ENCODE measurements around the gene HSPBP1. TPM values are rescaled to one million over a fixed set of nuclear protein-coding genes. Genes with fewer than 3 reads are reported as not detected.
A peak's percentile ranks its signal among the peaks of the same experiment; 100 is the strongest.

HSPBP1 gene
- total RNA-seq, 1 donor from 2014 or later = 29.0 TPM

DNA sequence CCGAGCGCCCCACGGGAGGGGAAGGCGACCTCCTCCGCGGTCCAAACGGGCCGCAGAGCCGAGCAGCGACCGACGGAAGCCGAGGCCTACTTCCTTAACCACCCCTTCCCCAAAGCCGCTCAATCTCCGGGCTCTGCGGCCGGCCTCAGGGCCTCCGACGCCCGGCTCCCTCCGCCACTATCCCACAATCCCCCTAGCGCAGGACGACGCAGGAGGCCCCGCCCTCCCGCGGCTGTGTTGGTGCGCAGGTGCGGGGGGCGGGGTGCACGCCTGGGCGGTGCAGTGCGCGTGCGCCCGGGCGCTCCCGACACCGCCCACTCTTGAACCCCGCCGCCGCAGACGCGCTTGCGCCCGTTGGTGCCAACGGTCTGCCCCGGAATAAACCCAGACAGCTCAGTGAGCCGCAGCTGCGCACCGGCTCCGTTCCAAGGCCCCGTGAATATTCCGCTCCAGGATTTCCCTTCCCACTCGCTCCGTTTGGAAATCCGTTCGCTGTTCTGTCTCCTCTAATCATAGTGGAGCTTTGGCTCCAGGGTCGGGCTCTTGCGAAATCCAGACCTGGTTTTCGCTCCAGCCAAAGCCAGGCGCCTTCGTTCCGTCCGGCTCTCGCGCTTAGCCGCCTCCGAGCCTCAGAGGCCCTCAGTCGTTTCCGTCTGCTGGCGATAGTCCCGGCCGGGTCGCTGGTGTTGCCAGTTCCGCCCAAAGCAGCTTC, 20.9 kb downstream of the HSPBP1 start, which contains the start of gene PPP6R1:
Gene PPP6R1, minus strand, starts transcription at position 190 of the 712 bp plus-strand sequence. CDS start 11,914 bp downstream, outside the sequence.
- TF ChIP-seq, protein P1, sequence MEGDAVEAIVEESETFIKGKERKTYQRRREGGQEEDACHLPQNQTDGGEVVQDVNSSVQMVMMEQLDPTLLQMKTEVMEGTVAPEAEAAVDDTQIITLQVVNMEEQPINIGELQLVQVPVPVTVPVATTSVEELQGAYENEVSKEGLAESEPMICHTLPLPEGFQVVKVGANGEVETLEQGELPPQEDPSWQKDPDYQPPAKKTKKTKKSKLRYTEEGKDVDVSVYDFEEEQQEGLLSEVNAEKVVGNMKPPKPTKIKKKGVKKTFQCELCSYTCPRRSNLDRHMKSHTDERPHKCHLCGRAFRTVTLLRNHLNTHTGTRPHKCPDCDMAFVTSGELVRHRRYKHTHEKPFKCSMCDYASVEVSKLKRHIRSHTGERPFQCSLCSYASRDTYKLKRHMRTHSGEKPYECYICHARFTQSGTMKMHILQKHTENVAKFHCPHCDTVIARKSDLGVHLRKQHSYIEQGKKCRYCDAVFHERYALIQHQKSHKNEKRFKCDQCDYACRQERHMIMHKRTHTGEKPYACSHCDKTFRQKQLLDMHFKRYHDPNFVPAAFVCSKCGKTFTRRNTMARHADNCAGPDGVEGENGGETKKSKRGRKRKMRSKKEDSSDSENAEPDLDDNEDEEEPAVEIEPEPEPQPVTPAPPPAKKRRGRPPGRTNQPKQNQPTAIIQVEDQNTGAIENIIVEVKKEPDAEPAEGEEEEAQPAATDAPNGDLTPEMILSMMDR (IDR thresholded peaks at IDR 0.05; ENCODE audit: borderline replicate concordance) = no peak
- Histone ChIP-seq H3K9me3 (replicated peaks) (no peaks in the 10 kb centered on the region), H3K36me3 (peaks cover 8% of the 10 kb centered on the region), H3K4me1 (peaks cover 55% of the 10 kb centered on the region), H3K27me3 (ENCODE audit: low read depth) (no peaks in the 10 kb centered on the region), H3K27ac (replicated peaks) (peak within 1 kb of the TSS; percentile 90), H3K4me3 (peak within 1 kb of the TSS; percentile 99)
- peak; percentile 98 for DNase-seq
- intact Hi-C loops (cut with micrococcal nuclease) = no loop called here

DNA sequence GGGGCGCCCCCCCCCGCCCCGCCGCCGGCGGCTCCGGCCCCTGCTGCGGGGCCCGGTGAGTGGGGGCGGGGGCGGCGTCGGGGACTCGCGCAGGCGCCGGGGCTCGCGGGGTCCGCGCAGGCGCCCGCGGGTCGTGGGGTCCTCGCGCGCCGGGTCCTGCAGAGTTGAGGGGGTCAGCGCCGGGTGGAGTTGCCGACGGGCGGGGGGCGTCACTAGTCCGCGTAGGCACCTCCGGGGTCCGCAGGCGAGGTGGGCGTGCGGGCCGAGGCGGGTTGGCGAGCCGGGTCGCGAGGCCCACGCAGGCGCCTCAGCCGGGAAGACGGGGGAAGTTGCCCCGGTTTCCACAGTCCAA, 21.5 kb downstream of the HSPBP1 start:
- H3K4me3 ChIP-seq = peak overlapping the region; percentile 99
- H3K9me3 ChIP-seq (replicated peaks) = no peaks in the 10 kb centered on the region
- DNase-seq = peak; percentile 31
- intact Hi-C loops (cut with micrococcal nuclease) = no loop called here
- TF ChIP-seq, protein P1 (IDR thresholded peaks at IDR 0.05; ENCODE audit: borderline replicate concordance) = no peak
- peak overlapping the region; percentile 90 for H3K27ac ChIP-seq (replicated peaks)
- peaks cover 60% of the 10 kb centered on the region for H3K4me1 ChIP-seq
- no peaks in the 10 kb centered on the region for H3K27me3 ChIP-seq (ENCODE audit: low read depth)
- H3K36me3 ChIP-seq = peaks cover 8% of the 10 kb centered on the region

DNA sequence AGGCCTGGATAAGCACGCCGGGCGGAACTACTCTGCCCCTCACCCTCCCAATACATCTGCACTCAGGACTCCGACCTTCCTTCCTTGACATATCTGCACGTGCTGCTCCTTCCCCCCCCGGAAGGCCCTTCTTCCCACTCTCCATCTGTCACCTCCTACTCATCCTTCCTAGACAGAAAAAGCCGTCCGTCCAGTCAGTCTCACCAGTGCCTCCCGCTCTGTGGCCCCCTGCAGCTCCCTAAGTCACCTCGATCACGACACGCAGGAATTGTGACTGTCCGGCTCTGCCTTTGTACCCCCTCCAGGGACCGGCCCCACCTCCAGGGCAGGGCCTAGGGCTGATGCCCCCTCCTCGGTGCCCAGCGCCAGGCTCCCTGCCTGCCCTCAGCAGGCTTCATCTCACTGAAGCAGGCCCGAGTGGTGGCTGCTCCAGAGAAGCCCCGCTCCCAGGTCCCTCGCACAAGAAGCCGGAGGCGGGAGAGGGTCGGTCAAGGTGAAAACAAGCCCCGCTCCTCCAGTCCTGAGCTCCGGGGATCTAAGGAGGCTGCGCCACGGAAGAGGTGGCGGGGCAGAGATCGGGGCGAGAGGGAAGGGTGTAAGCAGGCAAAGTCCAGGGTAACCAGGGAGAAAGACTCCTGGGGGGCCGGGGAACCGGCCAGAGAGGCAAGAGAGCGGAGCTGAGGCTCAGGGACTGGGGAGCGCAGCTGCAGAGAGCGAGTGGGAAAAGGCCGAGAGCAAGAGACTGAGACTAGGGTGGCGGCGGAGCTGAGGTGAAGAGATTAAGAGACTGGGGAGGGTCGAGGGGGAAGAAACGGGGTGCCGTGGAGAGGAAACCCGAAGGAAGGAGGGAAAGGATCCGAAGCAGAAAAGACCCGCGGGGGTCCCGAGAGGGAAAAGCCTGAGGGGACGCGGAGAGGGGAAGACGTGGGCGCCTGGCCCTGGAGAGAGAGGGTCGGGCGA, 22.2 kb downstream of the HSPBP1 start:
- peak overlapping the region; percentile 99 for H3K4me3 ChIP-seq
- H3K27ac ChIP-seq (replicated peaks) = peak overlapping the region; percentile 90
- no peak for DNase-seq
- H3K4me1 ChIP-seq = peaks cover 67% of the 10 kb centered on the region
- intact Hi-C loops (cut with micrococcal nuclease) = no loop called here
- peaks cover 8% of the 10 kb centered on the region for H3K36me3 ChIP-seq
- TF ChIP-seq, protein P1 (IDR thresholded peaks at IDR 0.05; ENCODE audit: borderline replicate concordance) = no peak
- no peaks in the 10 kb centered on the region for H3K27me3 ChIP-seq (ENCODE audit: low read depth)
- H3K9me3 ChIP-seq (replicated peaks) = no peaks in the 10 kb centered on the region

DNA sequence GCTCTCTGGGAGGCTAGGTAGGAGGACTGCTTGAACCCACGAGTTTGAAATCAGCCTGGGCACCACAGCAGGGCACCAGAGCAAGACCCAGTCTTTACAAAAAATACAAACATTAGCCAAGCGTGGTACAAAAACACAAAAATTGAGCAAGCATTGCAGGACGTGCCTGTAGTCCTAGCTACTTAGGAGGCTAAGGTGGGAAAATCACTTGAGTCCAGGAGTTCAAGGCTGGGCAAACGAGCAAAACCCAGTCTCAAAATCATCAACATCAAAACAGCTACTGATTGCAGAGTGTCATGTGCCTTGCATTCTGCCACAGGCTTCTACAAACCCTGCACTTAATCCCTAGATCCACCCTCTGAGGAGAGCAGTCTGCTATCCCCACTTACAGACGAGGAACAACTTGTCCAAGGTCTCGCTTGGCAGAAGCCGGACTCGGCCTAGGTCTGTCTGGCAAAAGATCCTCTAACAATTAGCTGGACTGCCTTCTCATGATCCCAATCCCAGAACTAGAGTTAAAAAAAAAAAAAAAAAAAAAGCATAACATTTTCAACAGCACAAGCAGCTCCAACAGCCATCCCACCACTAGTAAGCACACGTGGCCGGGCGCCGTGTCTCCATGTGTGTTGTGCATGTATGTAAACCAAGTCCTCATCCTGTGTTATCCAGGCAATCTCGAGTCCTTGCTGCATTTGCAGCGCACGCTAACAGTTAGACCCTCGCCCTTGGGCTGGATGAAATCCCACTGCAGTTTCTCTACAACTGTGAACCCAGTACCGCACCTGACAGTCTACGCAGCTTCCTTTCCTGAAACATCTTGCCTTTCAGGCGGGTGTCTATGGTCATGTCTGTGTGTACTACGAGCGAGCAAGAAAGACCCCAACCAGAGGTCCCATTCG, 23.1 kb downstream of the HSPBP1 start:
- TF ChIP-seq, protein P1 (IDR thresholded peaks at IDR 0.05; ENCODE audit: borderline replicate concordance) = no peak
- H3K27ac ChIP-seq (replicated peaks) = peak overlapping the region; percentile 90
- no peaks in the 10 kb centered on the region for H3K9me3 ChIP-seq (replicated peaks)
- H3K36me3 ChIP-seq = no peaks in the 10 kb centered on the region
- DNase-seq = no peak
- intact Hi-C loops (cut with micrococcal nuclease) = no loop called here
- H3K4me3 ChIP-seq = peak overlapping the region; percentile 99
- H3K4me1 ChIP-seq = peaks cover 76% of the 10 kb centered on the region
- no peaks in the 10 kb centered on the region for H3K27me3 ChIP-seq (ENCODE audit: low read depth)
